NB4 (cell line): ENCODE measurements around the gene TRIM31.
"Not testable (repeated sequence)": the region's sequence is repeated elsewhere in the genome, so short reads cannot be mapped to it uniquely, and the experiment has no call there.

ENCODE experiments used
- CTCF ChIP-seq: IDR thresholded peaks from one replicate; pipeline ENCODE4 v1.5.1; 2012; ENCODE audit warnings: low read depth, low read length
- MYC ChIP-seq: IDR thresholded peaks from 2 replicates; pipeline ENCODE4 v1.6.1; 2011; ENCODE audit warnings: low read depth, low read length
- POLR2A ChIP-seq: IDR thresholded peaks from 2 replicates; pipeline ENCODE4 v1.6.1; 2011; ENCODE audit warnings: mild to moderate bottlenecking; ENCODE audit not compliant: insufficient read length; ENCODE audit errors: extremely low read depth

DNA sequence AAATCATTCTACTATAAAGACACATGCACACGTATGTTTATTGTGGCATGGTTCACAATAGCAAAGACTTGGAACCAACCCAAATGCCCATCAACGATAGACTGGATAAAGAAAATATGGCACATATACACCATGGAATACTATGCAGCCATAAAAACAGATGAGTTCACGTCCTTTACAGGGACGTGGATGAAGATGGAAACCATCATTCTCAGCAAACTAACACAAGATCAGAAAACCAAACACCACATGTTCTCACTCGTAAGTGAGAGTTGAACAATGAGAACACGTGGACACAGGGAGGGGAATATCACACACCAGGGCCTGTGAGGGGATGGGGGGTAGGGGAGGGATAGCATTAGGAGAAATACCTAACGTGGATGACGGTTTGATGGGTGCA is 27.4 kb upstream of the TRIM31 start:
- not testable (repeated sequence) for TF ChIP-seq CTCF, POLR2A, MYC
